GM12891 (cell line): ENCODE data around the gene LBHD1.

ENCODE experiments used
- POLR2A ChIP-seq: IDR thresholded peaks from 2 replicates; pipeline ENCODE4 v1.6.1; 2011; ENCODE audit warnings: low read depth, low read length, control low read depth
- POLR2AphosphoS5 ChIP-seq: IDR thresholded peaks from 2 replicates; pipeline ENCODE4 v1.6.1; 2011; ENCODE audit warnings: low read depth, low read length, control low read depth
- SPI1 ChIP-seq: IDR thresholded peaks from 2 replicates; pipeline ENCODE4 v1.6.1; 2011; ENCODE audit warnings: low read depth, low read length, control low read depth
- TAF1 ChIP-seq: IDR thresholded peaks from 2 replicates; pipeline ENCODE4 v1.6.1; 2011; ENCODE audit warnings: low read depth, low read length, control low read depth

DNA sequence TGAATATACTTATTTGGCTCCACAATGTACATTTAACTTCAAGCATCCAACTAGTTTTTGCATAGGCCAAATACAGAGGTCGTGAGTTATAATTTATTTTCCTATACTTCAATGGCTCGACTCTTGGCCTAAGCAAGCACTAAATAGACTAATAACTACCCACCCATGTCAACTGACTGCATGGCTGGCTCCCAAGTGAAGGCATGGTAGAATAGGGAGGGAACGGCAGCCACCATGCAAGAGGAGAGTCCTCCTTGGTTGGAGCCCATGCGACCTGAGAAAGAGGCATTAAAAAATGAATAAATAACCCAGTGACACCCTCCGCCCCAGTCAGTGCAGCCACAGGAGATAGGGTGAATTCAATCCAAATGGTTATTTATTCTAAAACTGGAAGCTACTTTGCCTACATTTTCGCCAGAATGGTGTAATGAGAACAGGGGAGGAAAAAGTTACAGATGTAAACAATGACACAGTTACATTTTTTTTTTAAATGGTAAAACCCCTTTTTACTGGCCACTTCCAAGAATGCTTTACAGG lies 40.3 kb upstream of the LBHD1 start:
- no peak for TF ChIP-seq POLR2AphosphoS5
- TF ChIP-seq TAF1, result no peak
- TF ChIP-seq SPI1, result no peak
- no peak for TF ChIP-seq POLR2A
